HG03045 (cell line): ENCODE data around the gene TRIM2.
"Not testable (repeated sequence)": the region's sequence is repeated elsewhere in the genome, so short reads cannot be mapped to it uniquely, and the experiment has no call there.

Experiments used
- ATAC-seq: cut with Tn5 transposase; IDR thresholded peaks from one replicate; pipeline ENCODE4 v1.9.1; 2021; ENCODE audit warnings: mild to moderate bottlenecking, moderate library complexity; ENCODE audit not compliant: unreplicated experiment

The TRIM2 gene

DNA sequence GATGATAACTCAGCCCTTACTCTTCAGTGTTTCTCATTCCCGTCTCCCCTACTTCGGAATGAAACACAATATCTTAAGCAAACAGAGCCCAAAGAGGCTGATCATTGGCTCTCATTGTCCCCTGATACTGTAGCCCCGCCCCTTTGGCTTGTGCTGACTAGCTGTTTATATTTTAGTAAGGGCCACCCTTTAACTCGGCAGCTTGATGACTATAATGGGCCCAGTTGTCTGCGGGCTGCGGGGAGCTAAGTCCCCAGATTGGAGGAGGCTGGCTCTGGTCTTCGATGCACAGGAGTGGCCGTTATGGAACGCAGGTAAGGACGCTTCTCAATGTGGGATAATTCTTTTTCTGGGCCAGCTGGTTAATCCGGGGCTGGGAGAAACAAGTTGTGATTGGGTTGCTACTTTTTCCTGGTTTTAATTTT lies at the start of gene TRIM2:
TSS of gene TRIM2 (plus strand) at position 197 of the 425 bp plus-strand sequence. CDS start at position 285, 88 bp downstream.
- ATAC-seq, result no peak

- no peak for ATAC-seq
Observed at GRCh38 chr4:153155686-153156085, 48.6 kb upstream of the TRIM2 start.

DNA sequence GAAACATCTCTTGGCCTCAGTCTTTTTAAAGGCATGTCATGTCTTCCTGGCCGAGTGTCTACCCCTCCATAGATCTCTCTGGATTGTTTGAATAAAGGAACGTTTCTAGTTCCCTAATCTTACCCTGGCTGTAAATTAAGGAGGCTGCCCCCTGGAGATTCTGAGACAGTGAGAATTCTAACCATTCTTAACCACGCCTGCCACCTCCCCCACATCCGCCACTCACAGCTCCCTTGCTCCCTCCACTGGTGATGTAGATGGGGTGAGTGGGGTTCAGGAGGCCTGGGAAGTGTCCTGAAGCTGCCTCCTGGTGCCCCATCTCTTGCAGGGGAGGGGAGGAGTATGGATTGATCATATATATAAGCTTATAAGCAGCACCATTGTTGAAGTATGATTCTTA lies 48.0 kb upstream of the TRIM2 start:
- ATAC-seq, result no peak

- no peak for ATAC-seq
Observed at GRCh38 chr4:153156721-153157120, 47.5 kb upstream of the TRIM2 start.

DNA sequence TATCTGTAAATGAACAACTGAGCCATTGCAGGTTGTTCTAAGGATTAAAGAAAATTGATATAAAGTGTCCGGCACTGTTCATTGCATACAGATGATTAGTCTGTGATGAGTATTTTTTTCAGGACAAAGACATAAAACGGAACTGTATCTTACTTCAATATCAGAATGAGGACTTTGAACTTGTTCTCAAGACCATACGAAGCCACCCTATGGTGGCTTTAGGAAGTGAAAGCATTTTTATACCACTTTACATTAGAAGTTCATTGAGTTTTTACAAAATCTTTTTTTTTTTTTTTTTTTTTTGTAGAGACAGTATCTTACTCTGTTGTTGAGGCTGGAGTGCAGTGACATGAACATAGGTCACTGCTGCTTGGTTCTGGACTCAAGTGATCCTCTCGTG lies 45.2 kb upstream of the TRIM2 start:
- ATAC-seq, result no peak

GRCh38 chr4:153159728-153160221 lies 44.5 kb upstream of the TRIM2 start:
- no peak for ATAC-seq

DNA sequence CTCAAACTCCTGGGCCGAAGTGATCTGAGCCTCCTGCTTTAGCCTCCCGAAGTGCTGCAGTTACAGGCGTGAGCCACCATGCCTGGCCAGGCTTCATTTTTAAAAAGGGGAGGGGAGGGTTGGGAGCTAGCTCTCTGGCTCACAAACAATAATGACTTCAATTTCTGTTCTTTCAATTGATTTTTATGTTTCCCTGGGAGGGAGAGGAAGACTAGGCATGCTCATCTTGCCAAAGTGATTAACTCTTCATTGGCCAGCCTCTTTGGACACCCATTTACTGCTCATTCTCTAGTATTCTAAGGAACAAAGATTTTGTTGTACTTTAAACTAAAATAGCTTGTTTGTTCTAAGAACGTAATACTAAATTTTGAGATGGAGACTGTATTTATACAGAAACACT lies 43.4 kb upstream of the TRIM2 start:
- no peak for ATAC-seq

DNA sequence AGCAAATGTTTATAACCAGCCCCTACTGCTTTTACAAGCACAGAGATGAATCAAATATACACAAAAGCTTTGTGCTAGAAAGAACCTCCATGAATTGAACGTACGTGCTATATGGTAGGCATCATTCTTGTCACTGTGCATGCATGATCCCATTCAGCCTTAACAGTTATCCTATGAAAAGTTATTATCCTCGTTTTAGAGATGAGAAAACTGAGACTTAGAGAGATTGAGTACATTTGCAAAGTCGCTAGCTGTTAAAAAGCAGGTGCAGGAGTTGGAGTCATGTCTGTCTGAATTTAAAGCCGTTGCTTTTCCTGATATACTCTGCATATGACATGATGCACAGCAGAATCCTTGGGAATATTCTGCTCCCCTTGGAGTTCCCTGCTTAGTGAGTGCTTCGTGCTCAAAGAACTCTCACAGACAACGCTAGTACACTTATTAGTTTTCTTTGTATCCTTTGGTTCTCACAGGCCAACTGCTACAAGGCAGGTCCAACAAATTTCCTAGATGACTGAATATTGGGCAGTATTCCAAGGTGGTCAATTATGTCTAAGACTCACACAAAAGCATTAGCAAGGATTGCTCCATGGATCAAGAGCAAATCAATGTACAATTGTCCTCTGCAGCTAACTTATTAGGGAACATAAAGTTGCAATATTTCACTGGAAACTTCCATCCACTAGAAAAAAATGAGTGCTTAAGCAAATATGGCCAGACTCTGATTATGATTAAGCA lies 42.8 kb upstream of the TRIM2 start:
- ATAC-seq, result no peak

DNA sequence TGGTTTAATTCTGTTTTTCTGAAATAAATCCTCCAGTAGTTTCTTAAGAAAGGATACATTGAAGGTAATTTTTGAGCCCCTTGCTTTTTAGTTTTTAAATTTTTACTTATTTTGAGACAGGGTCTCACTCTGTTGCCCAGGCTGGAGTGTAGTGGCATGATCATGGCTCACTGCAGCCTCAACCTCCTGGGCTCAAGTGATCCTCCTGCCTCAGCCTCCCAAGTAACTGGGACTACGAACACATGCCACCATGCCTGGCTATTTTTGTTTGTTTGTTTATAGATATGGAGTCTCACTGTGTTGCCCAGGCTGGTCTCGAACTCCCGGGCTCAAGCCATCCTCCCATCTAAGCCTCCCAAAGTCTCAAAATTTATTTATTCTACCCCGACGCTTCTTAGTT lies 39.0 kb upstream of the TRIM2 start:
- not testable (repeated sequence) for ATAC-seq

DNA sequence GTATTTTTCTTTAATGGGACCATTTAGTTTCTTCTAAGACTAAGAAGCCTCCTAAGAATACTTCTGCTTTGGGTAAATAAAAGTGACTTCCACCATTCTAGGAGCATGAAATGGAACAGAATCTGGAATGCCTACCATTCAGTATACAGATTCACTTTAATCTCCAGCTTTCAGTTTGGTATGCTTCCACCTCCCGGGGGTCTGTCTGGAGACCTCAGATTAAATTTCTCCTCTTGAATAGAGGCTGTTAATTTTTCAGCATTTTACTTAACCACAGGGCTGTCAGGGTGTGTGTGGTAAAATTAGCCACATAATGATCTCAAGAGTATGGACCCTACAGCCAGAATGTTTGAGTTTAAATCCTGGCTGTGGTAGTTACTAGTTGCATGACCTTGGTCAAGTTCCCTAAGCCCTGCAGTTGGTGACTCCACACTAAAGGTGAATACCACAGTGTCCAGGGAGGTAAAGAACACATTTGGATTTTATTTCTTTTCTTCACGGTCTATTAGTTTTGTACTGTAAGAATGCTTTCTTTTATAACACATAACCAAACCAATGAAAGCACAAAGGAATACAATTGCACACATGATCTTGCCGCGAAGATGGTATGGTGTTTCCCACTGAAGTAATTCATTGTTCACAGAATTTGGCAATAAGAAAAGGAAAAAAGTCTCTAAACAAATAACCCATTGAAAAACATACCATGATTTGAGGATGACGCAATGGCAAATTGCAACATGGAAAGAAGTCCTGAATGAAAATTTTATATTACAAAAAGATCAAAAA lies 37.3 kb upstream of the TRIM2 start:
- no peak for ATAC-seq

- ATAC-seq, result no peak
Observed at GRCh38 chr4:153169776-153170175, 34.5 kb upstream of the TRIM2 start.

- no peak for ATAC-seq
Observed at GRCh38 chr4:153170407-153170806, 33.8 kb upstream of the TRIM2 start.

DNA sequence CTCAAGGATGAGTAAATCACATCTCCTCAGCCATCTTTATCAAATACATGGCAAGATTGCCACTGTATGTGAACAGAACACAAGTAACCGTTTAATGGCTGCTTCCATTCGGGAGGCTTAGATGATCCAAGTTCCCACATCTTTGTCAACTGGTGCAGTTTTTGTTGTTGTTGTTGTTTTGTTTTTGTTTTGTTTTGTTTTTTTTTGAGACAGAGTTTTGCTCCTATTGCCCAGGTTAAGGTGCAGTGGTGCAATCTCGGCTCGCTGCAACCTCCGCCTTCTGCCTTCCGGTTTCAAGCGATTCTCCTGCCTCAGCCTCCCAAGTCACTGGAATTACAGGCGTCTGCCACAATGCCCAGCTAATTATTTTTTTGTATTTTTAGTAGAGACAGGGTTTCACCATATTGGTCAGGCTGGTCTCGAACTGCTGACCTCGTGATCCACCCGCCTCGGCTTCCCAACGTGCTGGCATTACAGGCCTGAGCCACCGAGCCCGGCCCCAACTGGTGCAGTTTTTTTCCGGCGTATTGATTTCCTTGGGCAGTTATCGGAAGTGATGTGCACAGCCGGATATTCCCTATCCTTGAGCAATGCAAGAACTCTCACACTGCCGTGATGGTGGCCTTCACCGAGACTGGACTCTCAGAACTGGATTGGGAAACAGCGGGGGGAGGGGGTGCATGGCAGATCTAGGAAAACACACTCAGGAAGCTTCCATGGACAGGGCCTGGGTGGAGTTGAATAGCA lies 29.2 kb upstream of the TRIM2 start:
- no peak for ATAC-seq

GRCh38 chr4:153176938-153177337 lies 27.3 kb upstream of the TRIM2 start:
- ATAC-seq, result no peak

- no peak for ATAC-seq
Observed at GRCh38 chr4:153177841-153178240, 26.4 kb upstream of the TRIM2 start.

GRCh38 chr4:153179100-153179499 lies 25.1 kb upstream of the TRIM2 start:
- ATAC-seq, result no peak

DNA sequence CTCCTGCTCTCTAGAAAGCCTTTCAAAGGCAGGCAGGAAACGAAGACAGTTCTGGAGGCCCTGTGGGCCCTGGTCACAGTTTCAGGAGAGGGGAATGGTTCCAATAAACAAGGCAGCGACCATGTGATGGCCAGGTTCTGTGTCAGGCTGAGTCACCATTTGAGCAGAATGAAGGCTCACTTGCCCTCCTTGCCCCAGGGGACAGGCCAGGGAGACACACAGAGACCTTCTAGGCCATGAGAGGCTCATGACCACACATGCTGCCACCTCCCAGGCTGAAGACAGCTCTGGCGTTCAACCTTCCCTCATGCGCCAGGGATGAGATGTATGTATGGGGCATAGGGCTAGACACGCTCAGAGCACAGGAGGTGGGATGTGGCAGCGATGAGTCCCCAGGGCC lies 22.9 kb upstream of the TRIM2 start:
- no peak for ATAC-seq

- no peak for ATAC-seq
Observed at GRCh38 chr4:153181700-153182099, 22.5 kb upstream of the TRIM2 start.

- no peak for ATAC-seq
Observed at GRCh38 chr4:153183146-153183545, 21.1 kb upstream of the TRIM2 start.

GRCh38 chr4:153185331-153185852 lies 18.9 kb upstream of the TRIM2 start:
- ATAC-seq, result no peak

GRCh38 chr4:153186046-153186728 lies 18.1 kb upstream of the TRIM2 start:
- no peak for ATAC-seq
